Neutrophil (primary cell): ENCODE data around the gene SLC9A7.
"Not testable (repeated sequence)": the region's sequence is repeated elsewhere in the genome, so short reads cannot be mapped to it uniquely, and the experiment has no call there.

ENCODE experiments used
- H3K27ac ChIP-seq: fragments of 200-600 bp; sonication (generic); 2 replicates; pipeline ENCODE4 v1.5.1; 2016; ENCODE audit warnings: mild to moderate bottlenecking, moderate library complexity
- H3K27me3 ChIP-seq: fragments of 200-600 bp; sonication (generic); 2 replicates; pipeline ENCODE4 v1.6.0; 2016; ENCODE audit warnings: mild to moderate bottlenecking
- H3K36me3 ChIP-seq: fragments of 200-600 bp; sonication (generic); 2 replicates; pipeline ENCODE4 v1.5.1; 2017
- H3K4me1 ChIP-seq, 2 experiments: fragments of 200-600 bp in 1 of 2; sonication (generic) in 1 of 2; 1 replicate in 1 of 2; 2 replicates in 1 of 2; pipeline versions ENCODE4 v1.5.1 to v1.6.1; 2013 to 2016; ENCODE audit warnings: low read depth in 1 of 2, low read length in 1 of 2, mild to moderate bottlenecking in 1 of 2, moderate library complexity in 1 of 2; ENCODE audit not compliant: control insufficient read depth in 1 of 2, insufficient read depth in 1 of 2
- H3K4me3 ChIP-seq, 2 experiments: fragments of 200-600 bp in 1 of 2; sonication (generic) in 1 of 2; 1 replicate in 1 of 2; 2 replicates in 1 of 2; pipeline ENCODE4 v1.5.1; 2013 to 2016; ENCODE audit warnings: low read depth in 1 of 2, low read length in 1 of 2, mild to moderate bottlenecking in 1 of 2, moderate library complexity in 1 of 2
- H3K9me3 ChIP-seq: fragments of 200-600 bp; sonication (generic); 2 replicates; pipeline ENCODE4 v1.5.1; 2016
- TF ChIP-seq, protein P1 (sequence below): fragments of 200-600 bp; sonication (generic); IDR thresholded peaks from 2 replicates; pipeline ENCODE4 v1.5.1; 2016; ENCODE audit warnings: antibody characterized with exemption

Gene SLC9A7

DNA sequence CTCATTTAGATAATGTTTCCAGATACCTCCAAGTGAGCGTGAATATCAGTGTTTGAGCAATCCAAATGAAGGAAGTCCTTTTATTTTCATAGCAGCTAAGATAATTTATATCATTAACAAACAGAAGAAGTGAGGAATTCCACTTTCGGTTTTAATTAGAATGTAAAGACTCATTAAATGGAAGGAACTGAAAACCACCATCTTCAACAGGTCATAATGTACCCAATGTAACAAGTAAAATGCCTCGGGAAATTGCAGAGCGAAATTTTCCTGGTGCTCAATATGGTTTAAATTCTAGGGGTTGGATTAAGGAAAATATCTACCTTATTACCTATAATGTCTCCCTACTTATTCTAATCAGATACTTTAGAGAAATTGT, 33.9 kb upstream of the SLC9A7 start:
- Histone ChIP-seq H3K4me3 (no peak overlapping the region), H3K4me1 (peaks cover 18 to 21% of the 10 kb centered on the region in 2 experiments), H3K27ac (peak overlapping the region; percentile 50), H3K36me3 (no peaks in the 10 kb centered on the region), H3K27me3 (no peaks in the 10 kb centered on the region), H3K9me3 (no peaks in the 10 kb centered on the region)
- TF ChIP-seq, protein P1, sequence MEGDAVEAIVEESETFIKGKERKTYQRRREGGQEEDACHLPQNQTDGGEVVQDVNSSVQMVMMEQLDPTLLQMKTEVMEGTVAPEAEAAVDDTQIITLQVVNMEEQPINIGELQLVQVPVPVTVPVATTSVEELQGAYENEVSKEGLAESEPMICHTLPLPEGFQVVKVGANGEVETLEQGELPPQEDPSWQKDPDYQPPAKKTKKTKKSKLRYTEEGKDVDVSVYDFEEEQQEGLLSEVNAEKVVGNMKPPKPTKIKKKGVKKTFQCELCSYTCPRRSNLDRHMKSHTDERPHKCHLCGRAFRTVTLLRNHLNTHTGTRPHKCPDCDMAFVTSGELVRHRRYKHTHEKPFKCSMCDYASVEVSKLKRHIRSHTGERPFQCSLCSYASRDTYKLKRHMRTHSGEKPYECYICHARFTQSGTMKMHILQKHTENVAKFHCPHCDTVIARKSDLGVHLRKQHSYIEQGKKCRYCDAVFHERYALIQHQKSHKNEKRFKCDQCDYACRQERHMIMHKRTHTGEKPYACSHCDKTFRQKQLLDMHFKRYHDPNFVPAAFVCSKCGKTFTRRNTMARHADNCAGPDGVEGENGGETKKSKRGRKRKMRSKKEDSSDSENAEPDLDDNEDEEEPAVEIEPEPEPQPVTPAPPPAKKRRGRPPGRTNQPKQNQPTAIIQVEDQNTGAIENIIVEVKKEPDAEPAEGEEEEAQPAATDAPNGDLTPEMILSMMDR, result no peak

DNA sequence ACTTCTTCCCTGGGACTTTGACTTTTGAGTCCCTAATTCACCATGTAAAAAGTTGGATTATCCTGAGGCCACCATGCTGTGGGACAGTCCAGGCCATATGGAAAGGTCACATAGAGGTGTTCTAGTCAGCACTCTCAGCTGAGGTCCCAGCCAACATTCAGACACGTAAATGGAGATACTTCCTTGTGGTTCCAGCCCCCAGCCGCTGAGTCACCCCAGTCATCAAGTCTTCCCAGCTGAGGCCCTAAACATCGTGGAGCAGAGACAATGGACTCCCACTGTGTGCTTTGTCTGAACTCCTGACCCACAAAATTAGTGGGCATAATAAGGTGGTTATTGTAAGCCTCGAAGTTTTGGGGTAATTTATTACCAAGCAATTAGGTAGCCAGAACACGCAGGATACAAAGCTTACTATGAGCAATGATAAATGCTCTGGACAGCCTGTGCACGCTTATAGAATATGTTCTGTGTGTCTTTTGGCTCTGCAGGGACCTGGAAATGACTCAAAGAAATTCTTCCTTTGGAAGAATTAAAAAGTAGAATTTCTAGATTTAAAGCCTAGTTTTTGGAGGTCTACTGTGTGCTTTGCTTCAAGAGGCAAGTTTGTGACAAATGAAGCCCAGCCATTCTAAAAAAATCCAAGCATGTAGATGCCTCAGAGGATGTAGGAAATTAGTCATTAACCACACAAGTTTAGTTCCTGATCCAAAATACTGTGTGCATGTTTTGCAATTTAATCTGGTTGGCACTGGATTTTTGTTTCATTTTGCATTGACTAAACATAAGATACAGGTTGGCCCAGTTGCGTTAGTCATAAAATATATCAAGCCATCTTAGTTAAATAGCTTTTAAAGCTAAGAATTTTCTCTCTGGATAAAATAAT, 33.2 kb upstream of the SLC9A7 start:
- Histone ChIP-seq H3K27ac (peak overlapping the region; percentile 50), H3K4me1 (peaks cover 18 to 21% of the 10 kb centered on the region in 2 experiments), H3K36me3 (no peaks in the 10 kb centered on the region), H3K9me3 (no peaks in the 10 kb centered on the region), H3K27me3 (no peaks in the 10 kb centered on the region), H3K4me3 (no peak overlapping the region)
- TF ChIP-seq, protein P1, result no peak

DNA sequence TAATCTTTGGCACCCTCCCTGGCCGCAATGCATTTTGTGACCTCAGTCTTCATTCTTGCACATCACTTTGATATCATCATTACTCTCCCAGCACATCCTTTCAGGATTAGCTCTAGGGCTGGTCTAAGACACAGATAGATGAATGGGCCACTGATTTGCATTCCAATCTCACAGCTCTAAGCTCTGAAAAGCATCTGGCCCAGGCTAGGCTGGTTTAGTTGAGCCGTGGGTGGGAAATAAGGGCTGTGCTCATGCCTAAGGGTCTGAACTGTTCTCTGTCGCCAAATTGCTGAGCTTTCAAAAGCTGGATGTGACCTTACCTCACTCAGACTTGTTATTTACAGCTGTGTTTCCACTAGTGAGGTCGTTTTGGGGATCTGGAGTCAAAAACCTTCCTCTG, 30.0 kb upstream of the SLC9A7 start:
- H3K4me1 ChIP-seq, result peaks cover 18 to 21% of the 10 kb centered on the region in 2 experiments
- no peaks in the 10 kb centered on the region for H3K36me3 ChIP-seq
- TF ChIP-seq, protein P1, result no peak
- no peaks in the 10 kb centered on the region for H3K27me3 ChIP-seq
- H3K4me3 ChIP-seq, result no peak overlapping the region
- no peaks in the 10 kb centered on the region for H3K9me3 ChIP-seq
- no peak overlapping the region for H3K27ac ChIP-seq

DNA sequence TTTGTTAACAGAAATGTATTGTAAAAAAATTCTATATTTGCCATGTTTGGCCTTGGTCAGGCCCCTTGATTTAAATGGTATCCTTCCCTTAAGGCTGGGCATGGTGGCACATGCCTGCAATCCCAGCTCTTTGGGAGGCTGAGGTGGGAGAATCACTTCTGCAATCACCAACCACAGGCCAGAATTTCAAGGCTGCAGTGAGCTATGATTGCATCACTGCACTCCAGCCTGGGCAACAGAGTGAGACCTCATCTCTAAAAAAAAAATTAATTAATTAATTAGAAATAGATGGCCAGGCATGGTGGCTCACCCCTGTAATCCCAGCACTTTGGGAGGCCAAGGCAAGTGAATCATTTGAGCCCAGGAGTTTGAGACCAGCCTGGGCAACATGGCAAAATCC, 25.5 kb upstream of the SLC9A7 start:
- not testable (repeated sequence) for H3K4me1 ChIP-seq, H3K27ac ChIP-seq, H3K36me3 ChIP-seq, H3K4me3 ChIP-seq, H3K27me3 ChIP-seq, H3K9me3 ChIP-seq

DNA sequence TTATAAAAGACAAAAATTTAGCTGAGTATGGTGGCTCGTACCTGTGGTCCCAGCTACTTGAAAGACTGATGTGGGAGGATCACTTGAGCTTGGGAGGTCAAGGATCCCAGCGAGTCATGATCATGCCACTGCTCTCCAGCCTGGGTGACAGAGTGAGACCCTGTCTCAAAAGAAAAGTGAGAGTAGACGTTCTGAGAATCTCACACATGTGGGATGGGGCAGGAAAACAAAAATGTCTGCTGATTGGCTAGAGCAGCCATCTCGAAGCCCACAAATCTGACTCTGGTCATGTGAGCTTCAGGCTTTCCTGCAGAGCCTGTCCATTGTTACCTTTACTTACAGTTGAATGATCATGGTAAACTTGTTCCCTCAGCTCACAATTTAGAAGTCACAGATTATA, 23.1 kb upstream of the SLC9A7 start:
- H3K4me3 ChIP-seq, result no peak overlapping the region
- no peak overlapping the region for H3K27ac ChIP-seq
- H3K27me3 ChIP-seq, result no peaks in the 10 kb centered on the region
- TF ChIP-seq, protein P1, result no peak
- no peaks in the 10 kb centered on the region for H3K36me3 ChIP-seq
- H3K9me3 ChIP-seq, result no peaks in the 10 kb centered on the region
- no peaks in the 10 kb centered on the region for H3K4me1 ChIP-seq

DNA sequence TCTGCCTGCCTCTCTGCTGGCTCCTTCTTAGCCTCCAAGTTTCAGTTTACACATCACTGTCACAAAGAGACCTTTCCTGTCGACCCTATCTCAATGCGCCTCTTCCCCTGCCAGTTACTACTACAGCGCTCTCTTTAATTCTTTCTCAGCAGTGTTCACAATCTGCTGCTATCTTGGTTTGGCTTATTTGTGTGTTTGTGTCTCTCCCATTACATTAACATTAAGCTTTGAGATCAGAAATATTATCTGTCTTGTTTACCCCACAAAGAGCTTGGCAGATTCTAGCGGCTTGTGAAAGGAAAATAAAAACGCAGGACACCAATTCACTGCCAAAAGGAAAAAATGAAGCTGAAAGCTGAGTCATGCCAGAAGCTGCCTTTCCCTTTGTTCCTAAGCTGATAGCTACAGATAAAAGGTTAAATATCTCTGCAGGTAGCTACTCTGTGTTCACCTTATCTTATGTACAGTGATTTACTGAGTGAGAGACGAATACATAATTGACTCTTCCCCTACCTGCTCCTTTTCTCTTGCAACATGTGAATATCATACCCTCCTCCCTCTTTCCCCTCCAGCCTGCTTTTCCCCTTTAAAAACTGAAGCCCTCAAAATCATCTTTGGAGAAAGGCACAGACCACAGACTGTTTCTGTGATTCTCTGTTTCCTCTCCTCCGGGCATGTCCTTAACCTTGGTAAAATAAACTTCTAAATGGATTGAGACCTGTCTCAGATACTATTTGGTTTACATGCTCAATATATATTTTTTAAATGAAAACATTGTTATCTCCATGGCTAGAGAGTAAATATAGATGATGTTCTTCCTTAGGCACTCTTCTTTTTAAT, 19.3 kb upstream of the SLC9A7 start:
- Histone ChIP-seq H3K9me3 (no peaks in the 10 kb centered on the region), H3K27me3 (no peaks in the 10 kb centered on the region), H3K36me3 (no peaks in the 10 kb centered on the region), H3K4me1 (no peaks in the 10 kb centered on the region), H3K4me3 (no peak overlapping the region), H3K27ac (no peak overlapping the region)
- TF ChIP-seq, protein P1, result no peak
